Inflammatory macrophage (primary cell): ENCODE data around the gene SIX3.

Experiments used
- DNase-seq, 2 donors: peaks; one replicate each; pipeline ENCODE4 v3.0.0-alpha.2; 2020 to 2022
- total RNA-seq, 18 experiments: gene quantifications; one replicate each; lab custom pipeline; 2026; ENCODE audit warnings: mixed read lengths in 6 of 18, inconsistent platforms in 2 of 18; lab: John Stamatoyannopoulos, UW

The SIX3 gene
- 0 to 0.10 (median 0) reads per million in 18 experiments for total RNA-seq

GRCh38 chr2:44941551-44942234 is at the start of gene SIX3:
TSS of gene SIX3 (plus strand) at chr2:44941702. CDS start at chr2:44942105, 403 bp downstream.
- DNase-seq, result peak in 1 of 2 donors; percentile 9

GRCh38 chr2:44894058-44894457 is 47.4 kb upstream of the SIX3 start:
- DNase-seq, result no peak

- DNase-seq, result no peak
Observed at GRCh38 chr2:44895061-44895460, 46.4 kb upstream of the SIX3 start.

DNA sequence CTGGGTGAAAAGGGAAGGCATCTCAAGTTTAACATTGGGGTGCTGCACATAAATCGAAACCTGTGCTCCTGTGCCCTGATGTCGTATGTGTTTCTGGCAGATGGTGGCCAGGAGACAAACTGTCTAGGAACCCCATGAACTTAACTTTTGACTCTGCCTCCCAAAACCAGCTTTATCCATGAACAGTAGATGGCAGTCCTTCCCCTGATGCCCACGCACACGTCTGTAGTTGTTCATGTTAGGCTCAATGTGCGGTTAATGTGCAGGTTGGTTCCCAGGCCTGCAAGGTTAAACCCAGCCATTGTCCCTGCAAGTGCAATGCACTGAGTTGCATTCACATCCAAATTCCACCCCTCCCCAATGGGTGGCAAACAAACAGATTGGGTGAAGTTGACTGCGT is 44.1 kb upstream of the SIX3 start:
- DNase-seq, result no peak

- no peak for DNase-seq
Observed at GRCh38 chr2:44902217-44903137, 39.0 kb upstream of the SIX3 start.

DNA sequence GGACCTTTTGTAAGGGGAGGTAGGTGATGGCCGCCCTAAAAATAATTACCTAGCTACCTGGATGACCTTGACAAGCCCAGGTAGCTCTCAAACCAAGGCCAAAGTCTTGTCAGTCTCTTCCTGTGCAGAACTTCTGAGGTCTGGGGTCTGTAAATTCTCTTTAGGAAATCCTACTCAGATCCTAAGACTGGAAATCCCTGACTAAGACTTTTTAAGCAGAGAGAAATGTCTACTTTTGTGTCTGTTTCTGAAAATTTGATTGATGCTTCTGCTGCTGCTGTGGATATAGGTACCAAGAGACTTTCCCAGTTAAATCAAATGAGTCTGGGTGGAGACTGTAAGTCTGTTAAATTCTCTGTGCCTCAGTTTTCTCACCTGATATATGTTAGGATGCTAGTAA is 36.9 kb upstream of the SIX3 start:
- DNase-seq, result no peak

DNA sequence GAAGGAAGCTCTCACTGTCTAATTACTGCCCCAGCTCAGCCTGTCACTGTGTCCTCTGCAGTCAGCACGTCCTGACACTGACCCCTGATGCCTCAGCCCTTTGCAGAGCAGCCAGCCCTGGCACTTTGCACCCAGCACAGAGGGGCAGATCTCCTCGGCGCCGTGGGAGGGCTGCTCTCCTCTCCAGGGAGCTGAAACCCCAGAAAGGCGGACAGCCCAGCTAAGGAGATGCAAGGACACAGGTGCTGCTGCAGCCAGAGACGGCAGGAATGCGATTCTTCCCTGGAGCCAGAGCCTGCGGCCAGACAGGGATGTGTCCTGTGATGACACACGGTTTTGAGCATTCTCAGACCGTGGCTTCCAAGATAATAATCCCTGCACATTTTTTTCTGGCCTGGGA is 34.5 kb upstream of the SIX3 start:
- no peak for DNase-seq

- no peak for DNase-seq
Observed at GRCh38 chr2:44909831-44910230, 31.7 kb upstream of the SIX3 start.

GRCh38 chr2:44912660-44913059 is 28.8 kb upstream of the SIX3 start:
- DNase-seq, result no peak

DNA sequence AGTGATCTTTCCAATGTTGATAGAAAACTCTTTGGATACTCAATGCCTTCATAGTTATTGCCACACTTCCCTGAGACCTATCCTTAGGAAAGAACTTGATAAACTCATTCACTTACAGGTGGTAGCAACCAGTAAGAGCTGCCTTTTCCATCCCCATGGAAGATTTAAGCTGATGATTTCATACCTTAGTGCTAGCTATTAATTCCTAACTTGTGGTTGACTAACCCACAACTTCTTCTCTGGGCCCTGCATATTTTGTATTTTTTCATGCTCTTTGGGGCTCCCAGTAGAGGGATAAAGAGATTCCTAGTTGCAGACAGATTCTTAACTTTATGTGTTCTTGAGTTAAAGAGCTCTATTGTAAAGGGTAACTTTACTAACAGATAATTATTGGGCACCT is 25.2 kb upstream of the SIX3 start:
- DNase-seq, result no peak

GRCh38 chr2:44918095-44918775 is 23.3 kb upstream of the SIX3 start:
- DNase-seq, result no peak

GRCh38 chr2:44920751-44921150 is 20.8 kb upstream of the SIX3 start:
- DNase-seq, result no peak

DNA sequence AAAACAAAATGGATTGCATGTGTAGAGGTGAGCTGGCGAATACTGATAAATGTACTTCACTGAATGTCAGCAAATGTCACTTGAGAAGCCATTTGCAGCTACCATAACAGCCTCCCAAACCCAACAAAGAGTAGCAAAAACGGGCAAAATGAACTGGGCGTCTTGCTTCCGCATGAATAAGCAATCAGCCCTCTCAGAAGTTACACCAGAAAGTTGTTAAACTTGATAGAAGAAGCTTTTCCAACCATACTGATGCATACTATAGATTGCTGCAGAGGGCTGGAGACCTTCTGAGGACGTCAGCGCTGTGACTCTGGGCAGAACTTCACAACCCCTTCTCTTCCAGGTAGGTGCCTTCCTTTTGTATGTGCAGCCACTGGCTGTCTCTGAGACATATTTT is 18.7 kb upstream of the SIX3 start:
- DNase-seq, result no peak

DNA sequence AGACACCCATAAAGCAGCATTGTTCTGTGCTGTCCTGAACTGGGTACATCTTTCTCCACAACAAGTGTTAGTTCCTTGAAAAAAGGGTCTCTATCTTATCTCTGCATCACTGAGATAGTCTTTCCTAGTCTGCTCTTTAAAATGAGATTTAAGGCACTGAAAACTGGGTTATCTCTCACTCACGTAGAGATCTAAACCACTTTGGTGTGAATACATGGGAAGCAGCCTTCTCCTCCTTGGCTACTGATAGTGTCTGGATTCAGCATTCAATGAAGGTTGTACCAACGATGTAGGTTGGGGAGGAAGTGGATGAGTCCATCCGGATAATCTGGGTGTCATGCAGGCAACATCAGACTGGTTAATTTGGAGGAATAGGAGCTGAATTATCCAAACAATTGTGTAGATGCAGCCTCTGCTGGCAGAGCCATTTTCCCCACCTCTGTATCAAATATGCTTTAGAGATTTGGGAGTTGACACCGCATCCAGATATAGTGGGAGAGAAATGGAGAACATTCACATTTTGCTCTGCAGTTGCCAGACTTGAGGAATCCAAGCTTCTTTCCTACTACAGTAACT is 15.9 kb upstream of the SIX3 start:
- DNase-seq, result no peak

DNA sequence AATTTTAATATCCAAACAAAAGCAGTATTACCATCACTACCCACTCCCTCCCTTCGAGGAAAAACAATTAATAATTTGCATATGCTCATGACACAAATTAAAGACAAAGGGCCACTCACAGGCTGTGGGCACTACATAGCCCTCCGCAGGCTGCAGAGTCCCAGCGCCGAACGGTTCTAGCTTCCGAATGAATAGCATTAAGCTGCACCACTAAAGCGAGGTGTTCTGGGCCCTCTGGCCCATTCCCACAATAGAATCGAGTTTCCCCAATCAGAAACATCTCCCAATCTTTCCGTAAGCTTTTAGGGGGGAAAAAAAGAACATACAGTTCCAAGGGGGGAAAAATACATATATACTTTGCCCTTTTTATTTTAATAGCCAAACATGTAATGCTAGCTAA is 14.5 kb upstream of the SIX3 start:
- no peak for DNase-seq

DNA sequence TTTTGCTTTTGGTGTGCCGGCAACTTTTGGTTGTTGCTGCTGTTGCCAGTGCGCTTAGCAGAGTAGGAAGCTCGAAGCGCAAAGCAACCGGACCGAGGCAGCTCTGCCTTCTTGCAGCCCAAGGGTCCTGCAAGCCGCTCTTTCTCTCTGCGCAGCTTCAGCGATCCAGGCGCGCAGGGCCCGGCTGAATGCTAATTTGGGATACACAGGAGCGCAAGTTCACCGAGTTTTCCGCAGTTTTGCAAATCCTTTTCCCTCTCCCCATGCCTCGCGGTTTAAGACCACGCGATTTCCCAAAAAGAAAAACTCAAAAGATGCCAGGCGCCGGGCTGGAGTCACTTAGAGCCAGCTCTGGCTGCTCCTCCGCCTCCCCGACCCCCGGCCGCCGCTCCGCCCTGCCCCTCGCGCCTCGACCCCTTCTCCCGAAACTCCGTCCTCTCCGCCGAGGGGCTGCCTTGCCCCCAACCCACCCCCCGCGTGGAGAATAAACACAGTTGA is 13.5 kb upstream of the SIX3 start:
- DNase-seq, result no peak

DNA sequence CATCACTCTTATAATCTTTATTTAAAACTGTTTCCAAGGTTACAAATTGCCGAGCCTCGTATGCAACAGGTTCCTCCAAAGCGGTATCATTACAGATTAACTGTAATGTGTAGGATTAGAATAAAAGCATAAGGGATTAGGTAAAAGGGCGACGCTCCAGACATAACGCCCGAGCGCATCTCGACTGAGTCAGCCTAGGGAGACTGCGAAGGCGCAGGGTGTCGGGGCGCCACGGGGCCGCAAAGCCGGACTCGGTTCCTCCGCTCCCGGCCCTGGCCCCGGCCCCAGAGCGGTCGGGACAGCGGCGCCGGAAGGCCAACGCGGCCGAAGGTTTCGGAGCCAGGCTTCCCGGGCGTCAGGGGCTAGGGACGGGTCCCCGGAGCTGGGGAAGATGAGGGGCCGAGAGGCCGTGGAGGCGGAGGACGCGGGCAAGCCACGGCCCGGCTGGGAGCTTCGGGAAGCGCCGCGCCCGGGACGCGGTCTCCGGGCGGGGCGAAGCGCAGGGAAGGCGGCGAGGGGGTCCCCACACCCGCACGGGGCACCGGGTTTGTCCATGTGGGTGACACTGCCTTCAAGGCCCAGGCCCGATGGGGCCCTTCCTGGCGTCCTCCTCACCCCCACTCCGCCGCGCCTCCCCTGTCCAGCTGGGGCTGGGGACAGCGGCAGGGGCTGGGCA is 12.9 kb upstream of the SIX3 start:
- no peak for DNase-seq

GRCh38 chr2:44929159-44929734 is 12.3 kb upstream of the SIX3 start:
- DNase-seq, result no peak

GRCh38 chr2:44929735-44930273 is 11.7 kb upstream of the SIX3 start:
- peak; percentile 26 to 50 for DNase-seq

DNA sequence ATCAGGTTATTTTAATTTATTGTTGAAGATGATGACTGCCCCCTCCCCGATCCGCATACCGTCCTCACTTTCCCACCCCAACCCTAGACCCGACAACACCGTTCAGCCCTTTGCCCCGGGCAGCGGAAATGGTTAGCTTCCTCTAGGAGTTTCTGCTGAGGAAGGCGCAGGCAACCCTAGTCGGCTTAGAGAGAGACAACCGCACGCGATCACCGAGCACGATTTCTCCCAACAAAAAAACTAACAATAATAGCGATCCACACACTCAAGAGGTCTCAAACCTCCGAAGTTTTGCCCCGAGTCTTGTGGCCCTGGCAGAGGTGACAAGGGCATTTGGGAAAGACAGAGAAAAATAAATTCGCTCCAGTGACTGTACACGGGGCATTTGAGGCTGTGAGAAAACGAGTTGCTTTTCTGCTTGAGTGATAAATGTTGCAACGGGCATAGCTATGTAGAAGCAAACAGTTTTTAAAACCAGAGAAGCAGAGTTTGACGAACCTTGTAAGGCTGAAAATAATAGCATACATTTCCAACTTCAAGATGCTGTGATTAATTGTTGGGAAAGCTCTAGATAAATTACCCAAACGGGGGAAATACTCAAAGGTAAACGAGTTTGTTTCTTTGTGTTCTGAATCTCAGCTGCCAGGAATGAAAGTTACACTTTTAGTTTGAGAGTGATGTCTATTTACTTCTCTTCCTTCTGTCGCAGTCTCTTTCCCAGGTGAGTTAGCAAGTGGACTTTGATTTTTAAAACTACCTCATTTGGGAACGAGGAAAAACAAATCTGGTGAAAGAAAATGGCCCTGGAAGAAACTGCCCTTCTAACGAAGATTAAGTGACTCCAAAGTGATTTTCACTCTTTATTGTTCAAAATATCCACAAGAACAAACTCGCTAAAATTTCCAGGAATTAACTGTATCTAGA is 11.0 kb upstream of the SIX3 start:
- peak in 1 of 2 donors; percentile 11 for DNase-seq
